ENCODE data around the gene SLC39A5. TPM values are rescaled to one million over a fixed set of nuclear protein-coding genes. Genes with fewer than 3 reads are reported as not detected.

SLC39A5 gene, protein sequence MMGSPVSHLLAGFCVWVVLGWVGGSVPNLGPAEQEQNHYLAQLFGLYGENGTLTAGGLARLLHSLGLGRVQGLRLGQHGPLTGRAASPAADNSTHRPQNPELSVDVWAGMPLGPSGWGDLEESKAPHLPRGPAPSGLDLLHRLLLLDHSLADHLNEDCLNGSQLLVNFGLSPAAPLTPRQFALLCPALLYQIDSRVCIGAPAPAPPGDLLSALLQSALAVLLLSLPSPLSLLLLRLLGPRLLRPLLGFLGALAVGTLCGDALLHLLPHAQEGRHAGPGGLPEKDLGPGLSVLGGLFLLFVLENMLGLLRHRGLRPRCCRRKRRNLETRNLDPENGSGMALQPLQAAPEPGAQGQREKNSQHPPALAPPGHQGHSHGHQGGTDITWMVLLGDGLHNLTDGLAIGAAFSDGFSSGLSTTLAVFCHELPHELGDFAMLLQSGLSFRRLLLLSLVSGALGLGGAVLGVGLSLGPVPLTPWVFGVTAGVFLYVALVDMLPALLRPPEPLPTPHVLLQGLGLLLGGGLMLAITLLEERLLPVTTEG
- 100 to 1,000 TPM in 2 of 3 donors, 10 to 100 TPM in 1; 88.4 to 298 (median 129) TPM for total RNA-seq
- long read RNA-seq, donor 1, transcript SLC39A5-201 (11 exons, 2,031 nt): major isoform, 45 of 149 reads
- long read RNA-seq, donor 1, partial matches to known transcripts: 45 of 149 reads
- long read RNA-seq, donor 1, other reads (novel, unspliced or antisense): 57 of 149 reads
- long read RNA-seq, donor 2, transcript SLC39A5-201 (11 exons, 2,031 nt): major isoform, 88 of 147 reads
- long read RNA-seq, donor 2, partial matches to known transcripts: 25 of 147 reads
- long read RNA-seq, donor 2, other reads (novel, unspliced or antisense): 32 of 147 reads

DNA sequence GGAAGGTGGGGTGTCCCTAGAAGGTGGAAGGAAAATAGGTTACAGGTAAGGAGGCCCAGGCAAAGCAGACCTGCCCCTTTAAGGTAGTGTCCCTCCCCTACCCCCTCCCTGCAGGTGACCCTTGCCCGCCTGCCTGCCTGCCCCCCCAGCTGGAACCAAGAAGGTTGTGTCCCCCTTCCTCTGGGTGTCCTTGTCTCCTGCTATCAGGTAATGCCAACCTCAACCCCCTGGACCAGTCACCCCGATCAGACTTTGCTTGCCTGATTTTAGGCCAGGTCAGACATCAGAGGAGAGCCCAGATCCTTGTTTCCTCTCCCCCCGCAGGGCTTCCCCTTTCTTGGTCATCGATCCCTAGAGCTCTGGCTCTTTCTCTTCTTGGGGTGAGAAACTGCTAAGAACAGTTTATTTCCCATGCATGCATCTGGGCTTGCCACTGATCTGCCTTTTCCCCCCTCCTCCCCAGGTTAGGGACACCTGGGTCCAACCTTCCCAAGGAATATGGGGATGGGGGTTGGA lies at the start of gene SLC39A5:
SLC39A5 (plus strand) TSS at position 136 of the 516 bp plus-strand sequence. CDS start 1,224 bp downstream, outside the sequence.
- H3K4me1 ChIP-seq (ENCODE audit: low read depth): peaks cover 6% of the 10 kb centered on the region
- H3K9me3 ChIP-seq: no peaks in the 10 kb centered on the region
- intact Hi-C loops (cut with DNase I, micrococcal nuclease): no loop called here
- ATAC-seq (peak; percentile 29), DNase-seq (peak in 2 of 3 donors; percentile 59 to 72)
- H3K36me3 ChIP-seq (ENCODE audit: low read depth): no peaks in the 10 kb centered on the region
- TF ChIP-seq, protein P1, sequence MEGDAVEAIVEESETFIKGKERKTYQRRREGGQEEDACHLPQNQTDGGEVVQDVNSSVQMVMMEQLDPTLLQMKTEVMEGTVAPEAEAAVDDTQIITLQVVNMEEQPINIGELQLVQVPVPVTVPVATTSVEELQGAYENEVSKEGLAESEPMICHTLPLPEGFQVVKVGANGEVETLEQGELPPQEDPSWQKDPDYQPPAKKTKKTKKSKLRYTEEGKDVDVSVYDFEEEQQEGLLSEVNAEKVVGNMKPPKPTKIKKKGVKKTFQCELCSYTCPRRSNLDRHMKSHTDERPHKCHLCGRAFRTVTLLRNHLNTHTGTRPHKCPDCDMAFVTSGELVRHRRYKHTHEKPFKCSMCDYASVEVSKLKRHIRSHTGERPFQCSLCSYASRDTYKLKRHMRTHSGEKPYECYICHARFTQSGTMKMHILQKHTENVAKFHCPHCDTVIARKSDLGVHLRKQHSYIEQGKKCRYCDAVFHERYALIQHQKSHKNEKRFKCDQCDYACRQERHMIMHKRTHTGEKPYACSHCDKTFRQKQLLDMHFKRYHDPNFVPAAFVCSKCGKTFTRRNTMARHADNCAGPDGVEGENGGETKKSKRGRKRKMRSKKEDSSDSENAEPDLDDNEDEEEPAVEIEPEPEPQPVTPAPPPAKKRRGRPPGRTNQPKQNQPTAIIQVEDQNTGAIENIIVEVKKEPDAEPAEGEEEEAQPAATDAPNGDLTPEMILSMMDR (IDR thresholded peaks at IDR 0.05): no peak
- no peak within 1 kb of the TSS for H3K4me3 ChIP-seq

DNA sequence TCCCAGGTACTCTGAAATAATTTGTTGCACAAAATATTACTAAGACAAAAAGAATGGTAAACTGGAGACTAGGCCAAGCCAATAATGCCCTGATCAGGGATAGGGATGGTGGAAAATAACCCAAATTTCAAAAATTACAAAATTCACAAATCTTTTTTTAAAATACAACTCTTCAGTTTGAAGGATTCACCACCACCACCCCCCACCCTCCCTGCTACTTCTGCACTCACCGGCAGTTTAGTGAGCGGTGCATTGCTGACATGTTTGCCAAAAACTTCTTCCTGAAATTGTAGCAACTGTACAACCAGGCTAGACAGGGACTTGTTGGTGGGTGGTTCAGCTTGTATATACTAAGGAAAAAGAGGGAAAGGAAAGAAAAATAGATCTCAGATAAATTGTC lies 42.9 kb upstream of the SLC39A5 start:
- intact Hi-C loops (cut with DNase I, micrococcal nuclease): loop anchor here in 1 of 2 donors (10.0 kb wide), 1 partner anchor 62 kb away; the partner anchor contains the start of gene ESYT1
- TF ChIP-seq, protein P1 (IDR thresholded peaks at IDR 0.05): no peak
- Histone ChIP-seq H3K4me3 (no peak overlapping the region), H3K4me1 (ENCODE audit: low read depth) (peaks cover 18% of the 10 kb centered on the region), H3K36me3 (ENCODE audit: low read depth) (no peaks in the 10 kb centered on the region), H3K9me3 (no peaks in the 10 kb centered on the region)
- ATAC-seq (no peak), DNase-seq (no peak)

DNA sequence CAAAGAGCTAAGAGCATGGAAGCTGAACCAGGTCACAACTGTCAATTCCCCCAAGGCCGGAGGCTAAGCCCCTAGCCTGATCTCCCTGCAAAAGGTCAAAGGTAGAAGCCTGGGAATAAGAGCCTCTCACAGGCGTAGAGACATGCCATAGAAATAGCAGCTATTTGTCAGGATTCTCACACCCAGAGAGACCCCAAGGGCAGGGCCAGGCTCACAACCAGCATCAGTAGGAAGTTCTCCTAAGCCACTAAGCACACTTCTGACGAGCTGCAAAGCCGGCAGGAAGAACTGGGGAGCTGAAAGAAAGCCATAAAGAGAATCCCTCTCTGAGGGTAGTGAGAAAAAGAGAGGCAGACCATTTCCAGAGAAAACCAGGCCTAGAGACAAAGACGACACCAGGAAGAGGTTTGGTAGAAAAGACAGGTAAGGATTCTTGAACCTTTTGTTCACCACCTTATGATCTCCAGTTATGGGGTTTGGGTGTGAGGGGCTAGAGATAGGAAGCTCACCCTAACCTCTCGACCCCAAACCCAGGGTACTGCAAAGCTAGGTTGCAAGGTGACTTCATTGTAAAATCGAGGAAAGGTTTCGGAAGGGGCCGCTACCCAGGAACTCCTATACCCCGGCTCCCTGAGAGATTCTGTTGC lies 41.6 kb upstream of the SLC39A5 start:
- Histone ChIP-seq H3K9me3 (no peaks in the 10 kb centered on the region), H3K4me3 (peak overlapping the region; percentile 65), H3K36me3 (ENCODE audit: low read depth) (no peaks in the 10 kb centered on the region), H3K4me1 (ENCODE audit: low read depth) (peaks cover 21% of the 10 kb centered on the region)
- DNase-seq: no peak
- TF ChIP-seq, protein P1 (IDR thresholded peaks at IDR 0.05): no peak
- intact Hi-C loops (cut with DNase I, micrococcal nuclease): loop anchor here in 1 of 2 donors (10.0 kb wide), 1 partner anchor 63 kb away; the partner anchor contains the start of gene ESYT1
- ATAC-seq: no peak

DNA sequence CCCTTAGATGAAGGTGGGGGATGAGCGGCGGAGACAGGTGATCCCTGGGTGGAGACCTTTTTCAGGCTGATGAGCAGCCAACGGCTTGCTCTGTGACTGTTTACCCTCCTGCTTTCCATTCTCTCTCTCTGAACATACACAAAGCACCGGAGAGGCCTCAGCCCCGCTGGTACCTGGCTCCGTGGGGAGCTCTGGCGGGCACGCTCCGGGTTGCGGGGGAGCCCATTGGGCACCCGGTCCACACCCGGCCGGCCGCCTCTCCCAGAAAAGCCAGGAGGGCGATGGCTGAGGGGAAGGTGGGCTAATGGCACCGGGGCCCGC lies 41.1 kb upstream of the SLC39A5 start:
- Histone ChIP-seq H3K36me3 (ENCODE audit: low read depth) (no peaks in the 10 kb centered on the region), H3K4me1 (ENCODE audit: low read depth) (peaks cover 21% of the 10 kb centered on the region), H3K9me3 (no peaks in the 10 kb centered on the region), H3K4me3 (peak overlapping the region; percentile 65)
- DNase-seq: no peak
- intact Hi-C loops (cut with DNase I, micrococcal nuclease): loop anchor here in 1 of 2 donors (10.0 kb wide), 1 partner anchor 64 kb away; the partner anchor contains the start of gene ESYT1
- TF ChIP-seq, protein P1 (IDR thresholded peaks at IDR 0.05): no peak
- peak; percentile 15 for ATAC-seq
